ENCODE measurements around the gene TST. TPM values are rescaled to one million over a fixed set of nuclear protein-coding genes. Genes with fewer than 3 reads are reported as not detected.

The TST gene
- total RNA-seq, 1 experiment from 2014 or later = 29.6 TPM

DNA sequence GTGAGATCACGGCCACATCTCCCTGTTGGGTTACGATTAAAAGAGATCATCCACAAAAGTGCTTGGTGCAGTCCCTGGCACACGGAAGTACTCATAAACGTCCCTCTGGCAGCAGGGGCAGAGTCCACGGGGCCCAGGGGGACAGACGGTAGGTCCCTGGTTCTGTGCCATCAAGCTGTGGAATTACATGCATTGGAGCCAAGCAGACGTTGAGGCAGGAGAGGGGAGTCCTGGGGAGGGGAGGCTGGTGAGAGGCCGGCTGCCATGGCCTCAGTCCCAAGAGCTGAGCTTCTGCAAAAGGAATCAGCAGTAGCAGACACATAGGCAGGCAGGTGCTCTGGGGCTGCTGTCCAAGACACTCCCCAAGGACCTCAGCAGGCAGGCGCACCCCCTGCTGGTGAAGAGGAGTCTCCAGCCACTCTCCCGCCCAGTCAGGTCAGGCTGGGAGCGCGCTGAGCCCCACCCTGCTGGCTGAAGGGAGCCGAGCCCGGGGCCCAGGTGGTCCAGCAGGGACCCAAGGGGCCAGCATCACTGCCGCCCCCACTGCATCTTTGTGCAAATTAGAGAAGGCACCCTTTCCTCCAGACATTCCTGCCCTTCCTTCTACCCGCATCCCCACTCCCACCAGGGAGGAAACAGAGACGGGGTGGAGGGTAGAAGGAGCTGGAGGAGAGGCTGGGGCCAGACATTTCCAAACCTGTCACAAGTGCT lies 24.7 kb upstream of the TST start:
- peak; percentile 14 for DNase-seq
- no peak overlapping the region for H3K4me3 ChIP-seq
- no peaks in the 10 kb centered on the region for H3K27me3 ChIP-seq

GRCh38 chr22:37043209-37043827 lies 24.1 kb upstream of the TST start:
- Histone ChIP-seq H3K4me3 (no peak overlapping the region), H3K36me3 (no peaks in the 10 kb centered on the region), H3K27me3 (no peaks in the 10 kb centered on the region), H3K9me3 (no peaks in the 10 kb centered on the region)
- DNase-seq = no peak

More for the DNA sequence above, 24.7 kb upstream of the TST start:
- Histone ChIP-seq H3K9me3 (no peaks in the 10 kb centered on the region), H3K36me3 (no peaks in the 10 kb centered on the region)

GRCh38 chr22:37039466-37039865 lies 20.2 kb upstream of the TST start:
- Histone ChIP-seq H3K4me3 (no peak overlapping the region), H3K36me3 (no peaks in the 10 kb centered on the region), H3K9me3 (no peaks in the 10 kb centered on the region), H3K27me3 (no peaks in the 10 kb centered on the region)
- no peak for DNase-seq

DNA sequence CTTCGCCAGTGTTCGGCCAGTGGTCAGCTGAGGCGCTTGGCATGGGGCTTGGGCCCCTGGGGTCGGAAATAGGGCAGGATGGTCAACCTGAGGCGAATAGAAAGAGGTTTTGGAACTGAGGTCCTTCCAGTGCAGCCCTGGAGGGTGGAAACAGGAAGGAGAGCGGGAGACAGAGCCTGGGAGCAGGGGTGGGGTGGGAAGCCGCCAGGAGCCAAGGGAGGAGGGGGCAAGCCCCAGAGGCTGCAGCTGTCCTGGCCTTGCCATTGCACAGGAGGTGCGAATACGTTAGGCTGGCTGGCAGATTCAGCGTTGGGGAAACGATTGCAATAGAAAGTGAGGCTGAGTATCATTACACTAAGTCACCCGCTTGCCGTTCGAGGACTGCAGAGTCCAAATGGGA lies 18.4 kb upstream of the TST start:
- DNase-seq = no peak
- Histone ChIP-seq H3K4me3 (no peak overlapping the region), H3K9me3 (no peaks in the 10 kb centered on the region), H3K36me3 (no peaks in the 10 kb centered on the region), H3K27me3 (no peaks in the 10 kb centered on the region)

DNA sequence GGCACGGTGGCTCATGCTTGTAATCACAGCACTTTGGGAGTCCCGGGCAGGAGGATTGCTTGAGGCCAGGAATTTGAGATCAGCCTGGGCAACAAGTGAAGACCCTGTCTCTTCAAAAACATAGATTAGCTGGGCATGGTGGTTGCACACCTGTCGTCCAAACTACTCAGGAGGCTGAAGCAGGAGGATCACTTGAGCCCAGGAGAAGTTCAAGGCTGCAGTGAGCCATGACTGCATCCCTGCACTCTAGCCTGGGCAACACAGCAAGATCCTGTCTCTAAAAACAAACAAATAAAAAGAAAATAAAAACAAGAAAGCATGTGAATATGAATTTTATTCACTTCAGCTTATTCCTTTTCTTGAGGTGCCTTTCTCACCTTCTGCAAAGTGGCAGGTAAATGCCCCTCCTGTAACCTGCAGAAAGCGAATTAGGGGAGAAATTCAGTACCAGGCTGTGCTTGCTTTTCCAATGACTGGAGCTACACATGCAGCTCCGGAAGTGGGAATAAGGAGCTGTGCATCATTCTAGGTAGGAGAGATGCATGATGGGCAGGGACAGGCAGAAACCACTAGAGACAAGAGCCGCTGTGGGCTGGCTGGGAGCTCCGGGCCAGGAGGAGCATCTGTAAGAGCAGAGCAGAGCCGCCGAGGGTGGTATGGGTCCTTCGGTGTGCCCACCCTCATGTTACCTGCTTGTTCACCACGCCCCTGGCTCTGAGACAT lies 17.6 kb upstream of the TST start:
- H3K4me3 ChIP-seq = no peak overlapping the region
- DNase-seq = no peak
- H3K36me3 ChIP-seq = no peaks in the 10 kb centered on the region
- no peaks in the 10 kb centered on the region for H3K9me3 ChIP-seq
- H3K27me3 ChIP-seq = no peaks in the 10 kb centered on the region

- no peaks in the 10 kb centered on the region; the same call in 1 of the 2 replicates for H3K36me3 ChIP-seq
- H3K4me3 ChIP-seq = no peak overlapping the region
- no peak for DNase-seq
- H3K27me3 ChIP-seq = no peaks in the 10 kb centered on the region
- no peaks in the 10 kb centered on the region for H3K9me3 ChIP-seq
These were observed 14.6 kb upstream of the TST start for GRCh38 chr22:37033605-37034430.

DNA sequence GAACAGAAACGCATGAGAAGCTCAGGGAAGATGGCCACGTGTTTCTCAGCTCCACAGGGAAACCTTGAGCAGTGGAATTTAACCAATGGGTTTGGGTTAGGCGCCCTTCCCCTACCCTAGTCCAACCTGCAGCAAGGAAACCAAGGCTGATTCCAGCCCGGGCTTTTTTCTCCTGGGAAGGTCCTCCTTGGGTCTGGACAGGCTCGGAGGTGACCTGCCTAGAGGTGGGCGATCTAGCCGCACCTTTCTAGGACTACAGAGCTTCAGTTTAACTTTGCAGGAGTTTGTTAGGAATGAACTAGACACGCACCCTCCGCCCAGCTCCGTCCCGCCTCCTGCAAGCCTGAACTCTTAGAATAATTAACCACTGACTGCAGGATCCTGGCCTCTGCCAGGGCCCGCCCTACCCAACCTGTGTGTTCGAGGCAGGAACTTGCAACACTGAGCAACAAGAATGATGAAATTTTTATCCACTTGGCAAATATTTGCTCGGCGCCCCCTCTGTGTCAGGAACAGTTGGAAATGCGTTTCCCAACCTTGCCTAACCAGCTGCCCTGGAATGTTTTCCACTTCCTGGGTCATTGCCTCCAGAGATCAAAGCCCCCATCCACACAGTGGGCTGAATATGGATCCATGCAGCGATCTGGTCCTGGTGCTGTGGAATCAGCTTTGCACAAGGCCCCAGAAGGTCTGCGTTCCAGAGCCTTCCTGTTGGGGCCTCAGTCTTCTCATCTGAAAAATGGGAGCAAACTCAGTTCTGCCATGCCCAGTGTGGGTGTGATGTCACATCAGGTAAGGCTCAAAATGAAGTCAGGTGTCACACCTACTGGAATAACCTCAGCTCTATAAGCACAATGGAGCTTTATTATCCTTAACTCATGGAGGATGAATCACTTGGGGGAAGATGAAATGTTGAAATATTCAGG lies 13.6 kb upstream of the TST start:
- Histone ChIP-seq H3K9me3 (no peaks in the 10 kb centered on the region), H3K36me3 (no peaks in the 10 kb centered on the region; the same call in 1 of the 2 replicates), H3K4me3 (no peak overlapping the region), H3K27me3 (no peaks in the 10 kb centered on the region)
- peak; percentile 26 for DNase-seq

GRCh38 chr22:37032134-37032534 lies 12.9 kb upstream of the TST start:
- H3K36me3 ChIP-seq = peaks cover 2% of the 10 kb centered on the region
- H3K27me3 ChIP-seq = no peaks in the 10 kb centered on the region
- H3K9me3 ChIP-seq = no peaks in the 10 kb centered on the region
- H3K4me3 ChIP-seq = no peak overlapping the region
- DNase-seq = no peak

DNA sequence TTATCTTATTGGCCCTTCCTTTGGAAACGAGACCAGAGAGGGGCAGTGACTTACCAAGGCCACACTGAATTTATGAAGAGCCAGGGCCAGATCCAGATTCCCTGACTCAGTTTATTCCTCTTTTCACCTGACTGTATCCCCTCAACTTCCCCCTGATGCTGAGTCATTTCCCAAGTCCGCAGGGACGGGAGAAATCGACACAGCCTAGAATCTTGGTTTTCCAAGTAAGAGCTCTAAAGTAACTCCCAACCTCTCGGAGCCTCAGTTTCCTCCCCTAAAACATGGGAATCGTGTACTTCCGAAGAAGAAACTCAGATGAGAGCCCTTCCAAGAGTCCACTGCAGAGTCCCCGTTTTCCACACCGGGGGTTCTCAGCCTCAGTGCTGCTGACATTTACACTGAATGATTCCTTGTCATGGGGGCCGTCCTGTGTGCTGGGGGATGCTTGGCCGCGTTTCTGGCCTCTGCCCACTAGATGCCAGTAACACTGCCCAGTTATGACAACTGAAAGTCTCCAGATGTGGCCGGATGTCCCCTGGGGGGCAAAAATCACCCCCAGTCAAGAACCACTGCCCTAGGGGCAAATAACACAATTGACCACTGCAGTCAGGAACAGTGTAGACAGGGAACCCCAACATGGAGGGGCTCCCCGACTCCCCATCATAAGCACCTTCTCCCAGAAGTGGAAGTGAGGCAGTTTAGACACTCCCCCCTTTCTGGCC lies 11.5 kb upstream of the TST start:
- H3K9me3 ChIP-seq = no peaks in the 10 kb centered on the region

DNA sequence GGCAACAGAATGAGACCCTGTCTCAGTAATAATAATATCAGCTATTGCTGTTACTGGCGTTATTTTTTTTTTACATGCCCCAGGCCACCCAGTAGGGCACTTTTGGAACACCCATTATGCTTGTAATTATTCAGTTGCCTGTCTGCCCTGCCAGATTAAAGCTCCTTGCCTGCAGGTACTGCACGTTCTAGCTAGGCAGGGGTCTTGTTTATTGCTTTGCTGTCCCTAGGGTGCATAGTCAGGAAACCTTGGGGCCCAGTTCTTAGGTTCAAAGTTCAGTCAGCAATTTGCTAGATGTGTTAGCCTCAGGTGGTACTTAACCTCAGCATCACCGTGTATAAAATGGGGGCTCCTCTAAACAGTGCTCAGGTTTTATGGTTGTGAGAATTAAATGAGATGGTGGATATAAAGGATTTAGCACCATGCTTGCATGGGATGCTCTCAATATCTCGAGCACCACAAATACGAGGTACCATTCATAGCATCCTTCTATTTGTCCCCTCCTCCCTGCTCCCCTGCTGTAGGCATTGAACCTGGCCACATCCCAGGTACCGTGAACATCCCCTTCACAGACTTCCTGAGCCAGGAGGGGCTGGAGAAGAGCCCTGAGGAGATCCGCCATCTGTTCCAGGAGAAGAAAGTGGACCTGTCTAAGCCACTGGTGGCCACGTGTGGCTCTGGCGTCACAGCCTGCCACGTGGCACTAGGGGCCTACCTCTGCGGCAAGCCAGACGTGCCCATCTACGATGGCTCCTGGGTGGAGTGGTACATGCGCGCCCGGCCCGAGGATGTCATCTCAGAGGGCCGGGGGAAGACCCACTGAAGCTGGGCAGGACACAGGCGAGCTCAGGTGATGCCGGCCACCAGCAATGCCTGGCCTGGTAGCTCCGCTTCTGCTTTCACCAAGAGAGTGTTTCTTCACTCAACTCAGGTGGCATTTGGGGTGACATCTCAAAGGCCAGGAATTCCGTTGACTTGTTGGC lies 9.7 kb upstream of the TST start:
- Histone ChIP-seq H3K9me3 (no peaks in the 10 kb centered on the region), H3K36me3 (peaks cover 14% of the 10 kb centered on the region)
- DNase-seq = no peak

More for the DNA sequence above, 11.5 kb upstream of the TST start:
- peaks cover 3% of the 10 kb centered on the region for H3K36me3 ChIP-seq
- DNase-seq = no peak
- H3K4me3 ChIP-seq = no peak overlapping the region
- H3K27me3 ChIP-seq = no peaks in the 10 kb centered on the region

GRCh38 chr22:37027556-37027955 lies 8.3 kb upstream of the TST start:
- no peak for DNase-seq
- Histone ChIP-seq H3K9me3 (no peaks in the 10 kb centered on the region), H3K36me3 (peaks cover 14% of the 10 kb centered on the region), H3K27me3 (no peaks in the 10 kb centered on the region), H3K4me3 (no peak overlapping the region)

More for the DNA sequence above, 9.7 kb upstream of the TST start:
- Histone ChIP-seq H3K4me3 (no peak overlapping the region), H3K27me3 (no peaks in the 10 kb centered on the region)

DNA sequence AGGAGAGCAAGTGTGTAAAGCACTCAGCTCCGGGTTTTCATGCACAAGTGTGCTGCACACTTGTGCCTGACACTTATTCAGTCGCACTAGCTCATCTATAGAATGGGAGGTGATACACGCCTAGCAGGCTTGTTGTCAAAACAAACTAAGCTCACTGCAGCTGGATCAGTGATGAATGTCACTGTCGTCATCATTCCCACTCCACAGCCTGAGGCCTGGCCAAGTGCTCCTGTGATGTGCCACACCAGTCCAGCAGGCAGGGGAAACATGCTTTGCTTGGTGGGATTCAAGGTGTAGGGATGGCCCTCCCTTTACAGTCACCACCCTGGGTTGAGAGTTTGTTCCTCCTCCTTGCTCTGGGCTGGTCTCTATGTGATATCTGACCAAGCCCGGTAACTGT lies 7.1 kb upstream of the TST start:
- DNase-seq = no peak
- Histone ChIP-seq H3K27me3 (no peaks in the 10 kb centered on the region), H3K36me3 (peaks cover 14% of the 10 kb centered on the region), H3K9me3 (no peaks in the 10 kb centered on the region), H3K4me3 (no peak overlapping the region)

- peaks cover 14% of the 10 kb centered on the region for H3K36me3 ChIP-seq
- DNase-seq = no peak
- H3K4me3 ChIP-seq = no peak overlapping the region
- no peaks in the 10 kb centered on the region for H3K27me3 ChIP-seq
- no peaks in the 10 kb centered on the region for H3K9me3 ChIP-seq
These were observed 6.3 kb upstream of the TST start for GRCh38 chr22:37025500-37026070.

All from MG63 (cell line).